ENCODE results near the gene MYO5B. TPM values are rescaled to one million over a fixed set of nuclear protein-coding genes. Genes with fewer than 3 reads are reported as not detected.

MYO5B gene
- total RNA-seq, 1 experiment from 2014 or later: 25.9 TPM

DNA sequence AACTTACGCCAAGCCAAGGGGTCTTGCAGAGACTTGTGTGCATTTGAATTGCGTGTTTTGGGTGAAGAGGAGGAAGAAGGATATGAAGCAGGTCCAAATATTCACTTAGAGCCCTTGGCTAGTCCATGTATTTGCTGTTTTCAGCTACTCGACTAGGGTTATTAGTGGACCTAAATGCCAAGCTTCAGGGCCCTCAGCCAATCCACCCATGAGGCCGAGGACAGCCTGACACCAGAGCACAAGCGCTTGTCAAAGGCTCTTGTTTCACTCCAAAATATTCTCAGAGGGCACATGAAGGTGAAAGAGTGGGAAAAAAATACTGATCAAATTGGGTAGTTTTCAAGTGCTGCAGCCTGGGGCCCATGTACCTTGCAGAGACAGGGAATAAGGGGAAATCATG lies 206.8 kb downstream of the MYO5B start:
- DNase-seq (ENCODE audit: unreplicated experiment): no peak
- intact Hi-C loops (cut with micrococcal nuclease): no loop called here
- Mint-ChIP-seq H3K4me1 (ENCODE audit: insufficient read depth, unreplicated experiment) (no peaks in the 10 kb centered on the region), H3K9me3 (ENCODE audit: unreplicated experiment) (no peaks in the 10 kb centered on the region), H3K36me3 (ENCODE audit: insufficient read depth, unreplicated experiment) (no peaks in the 10 kb centered on the region), H3K27ac (ENCODE audit: low read depth, unreplicated experiment) (no peak overlapping the region), H3K4me3 (ENCODE audit: unreplicated experiment) (no peak overlapping the region), H3K27me3 (ENCODE audit: insufficient read depth, unreplicated experiment) (no peaks in the 10 kb centered on the region)
- TF ChIP-seq, protein P1, sequence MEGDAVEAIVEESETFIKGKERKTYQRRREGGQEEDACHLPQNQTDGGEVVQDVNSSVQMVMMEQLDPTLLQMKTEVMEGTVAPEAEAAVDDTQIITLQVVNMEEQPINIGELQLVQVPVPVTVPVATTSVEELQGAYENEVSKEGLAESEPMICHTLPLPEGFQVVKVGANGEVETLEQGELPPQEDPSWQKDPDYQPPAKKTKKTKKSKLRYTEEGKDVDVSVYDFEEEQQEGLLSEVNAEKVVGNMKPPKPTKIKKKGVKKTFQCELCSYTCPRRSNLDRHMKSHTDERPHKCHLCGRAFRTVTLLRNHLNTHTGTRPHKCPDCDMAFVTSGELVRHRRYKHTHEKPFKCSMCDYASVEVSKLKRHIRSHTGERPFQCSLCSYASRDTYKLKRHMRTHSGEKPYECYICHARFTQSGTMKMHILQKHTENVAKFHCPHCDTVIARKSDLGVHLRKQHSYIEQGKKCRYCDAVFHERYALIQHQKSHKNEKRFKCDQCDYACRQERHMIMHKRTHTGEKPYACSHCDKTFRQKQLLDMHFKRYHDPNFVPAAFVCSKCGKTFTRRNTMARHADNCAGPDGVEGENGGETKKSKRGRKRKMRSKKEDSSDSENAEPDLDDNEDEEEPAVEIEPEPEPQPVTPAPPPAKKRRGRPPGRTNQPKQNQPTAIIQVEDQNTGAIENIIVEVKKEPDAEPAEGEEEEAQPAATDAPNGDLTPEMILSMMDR (IDR thresholded peaks at IDR 0.05; ENCODE audit: unreplicated experiment): no peak
- ChIA-PET CTCF (no interaction called here), POLR2A (no interaction called here)
- no TSS peak for BruUV-seq (replicated peaks)

DNA sequence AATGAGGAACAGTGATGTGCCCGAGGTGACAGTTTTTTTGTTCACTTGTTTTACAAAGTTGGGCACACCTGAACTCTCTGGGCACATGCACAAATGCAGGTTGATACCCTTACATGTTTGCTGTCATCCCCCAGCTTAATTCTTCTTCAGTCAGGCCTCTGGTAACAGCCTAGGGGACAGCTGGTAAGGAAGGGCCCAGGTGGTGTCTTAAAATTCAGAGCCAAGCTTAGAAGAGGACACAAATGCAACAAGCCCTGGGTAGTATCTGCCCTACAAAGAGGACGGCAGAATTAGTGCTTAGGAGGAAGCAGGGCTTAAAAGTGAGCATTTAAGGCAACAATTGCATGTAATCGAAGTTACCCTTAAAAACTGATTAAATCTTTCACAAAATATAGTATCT lies 209.7 kb downstream of the MYO5B start:
- Mint-ChIP-seq H3K27me3 (ENCODE audit: insufficient read depth, unreplicated experiment) (no peaks in the 10 kb centered on the region), H3K36me3 (ENCODE audit: insufficient read depth, unreplicated experiment) (no peaks in the 10 kb centered on the region), H3K27ac (ENCODE audit: low read depth, unreplicated experiment) (no peak overlapping the region), H3K4me1 (ENCODE audit: insufficient read depth, unreplicated experiment) (no peaks in the 10 kb centered on the region), H3K9me3 (ENCODE audit: unreplicated experiment) (no peaks in the 10 kb centered on the region), H3K4me3 (ENCODE audit: unreplicated experiment) (no peak overlapping the region)
- TF ChIP-seq, protein P1 (IDR thresholded peaks at IDR 0.05; ENCODE audit: unreplicated experiment): no peak
- no TSS peak for BruUV-seq (replicated peaks)
- POLR2A ChIA-PET: no interaction called here
- CTCF ChIA-PET: no interaction called here
- intact Hi-C loops (cut with micrococcal nuclease): no loop called here
- no peak for DNase-seq (ENCODE audit: unreplicated experiment)

DNA sequence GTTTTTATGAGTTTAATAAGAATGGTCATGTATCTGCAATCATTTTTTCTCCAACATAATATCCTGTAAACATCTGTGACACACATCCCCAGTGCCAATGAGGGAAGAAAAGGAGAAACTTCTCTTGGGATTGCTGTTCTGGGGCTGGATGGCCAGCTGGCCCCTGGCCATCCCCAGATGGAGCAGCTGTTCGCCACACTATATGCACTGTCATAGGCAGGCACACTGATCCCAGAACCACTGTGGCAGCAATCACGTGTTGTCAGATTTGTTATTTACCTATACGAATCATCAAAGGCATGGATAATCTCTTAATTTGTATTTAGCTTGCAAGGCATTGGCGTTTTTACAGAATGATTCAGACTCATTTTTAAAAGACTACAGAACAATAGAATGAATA lies 214.1 kb downstream of the MYO5B start:
- Mint-ChIP-seq H3K27ac (ENCODE audit: low read depth, unreplicated experiment) (no peak overlapping the region), H3K27me3 (ENCODE audit: insufficient read depth, unreplicated experiment) (no peaks in the 10 kb centered on the region), H3K4me1 (ENCODE audit: insufficient read depth, unreplicated experiment) (no peaks in the 10 kb centered on the region), H3K4me3 (ENCODE audit: unreplicated experiment) (no peak overlapping the region), H3K36me3 (ENCODE audit: insufficient read depth, unreplicated experiment) (peaks cover 5% of the 10 kb centered on the region), H3K9me3 (ENCODE audit: unreplicated experiment) (no peaks in the 10 kb centered on the region)
- POLR2A ChIA-PET: interaction anchor here (0.6 to 1.2 kb wide), 2 partner anchors 31 to 214 kb away, joined by 3 read pairs; partner anchors contain the start of gene MYO5B
- CTCF ChIA-PET: interaction anchor here (0.5 to 0.7 kb wide), 5 partner anchors 58 to 1358 kb away, joined by 3 read pairs; no protein-coding TSS in a partner anchor
- intact Hi-C loops (cut with micrococcal nuclease): no loop called here
- TF ChIP-seq, protein P1 (IDR thresholded peaks at IDR 0.05; ENCODE audit: unreplicated experiment): no peak
- DNase-seq (ENCODE audit: unreplicated experiment): no peak
- BruUV-seq (replicated peaks): no TSS peak

DNA sequence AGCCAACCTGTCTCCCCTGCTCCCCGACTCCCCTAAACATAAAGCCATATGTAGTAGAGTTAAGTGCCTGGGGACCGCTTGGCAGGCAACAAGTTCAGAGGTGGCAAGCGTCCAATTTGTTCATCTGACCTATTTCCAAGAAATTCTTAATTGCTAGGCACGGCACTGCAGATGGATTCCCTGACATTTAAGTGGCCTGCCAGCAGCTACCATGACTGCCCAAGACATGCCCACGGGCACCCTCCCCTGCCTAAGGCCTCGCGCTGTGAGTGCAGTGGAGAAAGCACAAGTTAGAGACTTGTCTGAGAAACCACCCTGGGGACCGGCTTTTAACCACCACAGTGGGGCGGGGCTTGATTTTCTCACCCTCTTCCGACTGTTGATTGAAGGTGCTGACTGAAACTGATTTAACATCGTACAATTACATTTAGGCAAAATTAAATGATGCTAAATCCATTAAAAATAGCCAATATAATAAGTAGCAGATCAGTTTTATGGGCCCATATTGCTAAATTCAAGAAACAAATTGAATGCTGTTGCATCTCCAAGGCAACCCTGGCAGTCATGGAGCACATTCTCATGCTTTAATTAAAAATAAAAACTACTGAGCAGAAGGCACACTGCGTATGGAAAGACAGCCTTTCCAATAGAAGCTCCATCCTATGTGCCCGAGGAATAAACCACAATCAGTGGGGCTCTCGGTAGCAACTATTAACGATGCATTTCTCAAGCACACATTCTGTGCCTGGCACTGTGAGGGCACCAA lies 218.0 kb downstream of the MYO5B start:
- CTCF ChIA-PET: interaction anchor here (1.3 kb wide), 1 partner anchor 9 kb away, joined by 6 read pairs; no protein-coding TSS in a partner anchor

More for the DNA sequence above, 218.0 kb downstream of the MYO5B start:
- DNase-seq (ENCODE audit: unreplicated experiment): no peak
- BruUV-seq (replicated peaks): no TSS peak
- TF ChIP-seq, protein P1 (IDR thresholded peaks at IDR 0.05; ENCODE audit: unreplicated experiment): no peak
- intact Hi-C loops (cut with micrococcal nuclease): no loop called here
- peaks cover 5% of the 10 kb centered on the region for H3K36me3 Mint-ChIP-seq (ENCODE audit: insufficient read depth, unreplicated experiment)
- H3K9me3 Mint-ChIP-seq (ENCODE audit: unreplicated experiment): no peaks in the 10 kb centered on the region
- POLR2A ChIA-PET: no interaction called here
- no peak overlapping the region for H3K4me3 Mint-ChIP-seq (ENCODE audit: unreplicated experiment)
- no peaks in the 10 kb centered on the region for H3K27me3 Mint-ChIP-seq (ENCODE audit: insufficient read depth, unreplicated experiment)
- no peak overlapping the region for H3K27ac Mint-ChIP-seq (ENCODE audit: low read depth, unreplicated experiment)
- no peaks in the 10 kb centered on the region for H3K4me1 Mint-ChIP-seq (ENCODE audit: insufficient read depth, unreplicated experiment)
